ENCODE data around the gene CDH4.

- TF ChIP-seq CTCF (IDR thresholded peaks at IDR 0.05) (no peak), POLR2A (IDR thresholded peaks at IDR 0.05) (no peak), POLR2AphosphoS5 (IDR thresholded peaks at IDR 0.05) (no peak)
These were observed 682.1 kb downstream of the CDH4 start for GRCh38 chr20:61933951-61934715.

All from upper lobe of left lung (tissue), 4 donors.